Transverse colon (tissue), 3 donors: Measurements from ENCODE around the gene TMEM95.

ENCODE experiments used
- POLR2A ChIP-seq: fragments of 450-650 bp; IDR thresholded peaks from one replicate; pipeline ENCODE4 v1.6.1; 2016; ENCODE audit warnings: antibody characterized with exemption, mild to moderate bottlenecking, moderate library complexity
- TF ChIP-seq, protein P1 (sequence below), 5 experiments: fragments of 200-600 bp in 3 of 5; fragments of 450-650 bp in 2 of 5; sonication (generic) in 3 of 5; IDR thresholded peaks; 1 replicate in 2 of 5; 2 replicates in 3 of 5; pipeline ENCODE4 v1.5.1; 2016 to 2017; ENCODE audit warnings: antibody characterized with exemption in 5 of 5, inconsistent platforms in 3 of 5, mild to moderate bottlenecking in 2 of 5, moderate library complexity in 1 of 5

DNA sequence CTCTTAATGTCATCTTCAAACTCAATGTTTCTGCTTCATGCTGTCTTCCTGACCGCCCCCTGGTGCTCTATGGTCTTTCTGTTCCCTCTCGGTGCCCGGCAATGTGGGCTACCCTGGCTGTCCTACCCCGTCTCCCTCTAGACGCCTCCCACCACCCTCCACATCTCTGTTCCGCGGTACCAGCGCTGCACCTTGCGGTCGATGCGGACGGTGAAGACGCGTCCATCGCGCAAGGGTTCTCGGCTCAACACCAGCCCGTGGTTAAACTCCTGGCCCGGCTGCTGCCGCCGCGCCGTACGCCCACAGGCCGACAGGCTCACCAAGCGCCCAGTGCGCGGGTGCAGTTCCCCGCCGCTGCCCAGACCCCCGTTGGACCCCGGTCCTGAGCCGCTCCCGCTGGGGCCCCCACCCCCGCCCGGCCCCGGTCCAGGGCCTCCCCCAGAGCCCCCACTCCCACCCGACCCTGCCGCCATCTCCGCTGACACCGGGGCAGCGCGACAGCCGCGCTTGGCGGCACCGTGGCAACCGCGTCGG is 26.0 kb upstream of the TMEM95 start, which contains the start of gene NEURL4:
- TF ChIP-seq, protein P1, sequence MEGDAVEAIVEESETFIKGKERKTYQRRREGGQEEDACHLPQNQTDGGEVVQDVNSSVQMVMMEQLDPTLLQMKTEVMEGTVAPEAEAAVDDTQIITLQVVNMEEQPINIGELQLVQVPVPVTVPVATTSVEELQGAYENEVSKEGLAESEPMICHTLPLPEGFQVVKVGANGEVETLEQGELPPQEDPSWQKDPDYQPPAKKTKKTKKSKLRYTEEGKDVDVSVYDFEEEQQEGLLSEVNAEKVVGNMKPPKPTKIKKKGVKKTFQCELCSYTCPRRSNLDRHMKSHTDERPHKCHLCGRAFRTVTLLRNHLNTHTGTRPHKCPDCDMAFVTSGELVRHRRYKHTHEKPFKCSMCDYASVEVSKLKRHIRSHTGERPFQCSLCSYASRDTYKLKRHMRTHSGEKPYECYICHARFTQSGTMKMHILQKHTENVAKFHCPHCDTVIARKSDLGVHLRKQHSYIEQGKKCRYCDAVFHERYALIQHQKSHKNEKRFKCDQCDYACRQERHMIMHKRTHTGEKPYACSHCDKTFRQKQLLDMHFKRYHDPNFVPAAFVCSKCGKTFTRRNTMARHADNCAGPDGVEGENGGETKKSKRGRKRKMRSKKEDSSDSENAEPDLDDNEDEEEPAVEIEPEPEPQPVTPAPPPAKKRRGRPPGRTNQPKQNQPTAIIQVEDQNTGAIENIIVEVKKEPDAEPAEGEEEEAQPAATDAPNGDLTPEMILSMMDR (IDR thresholded peaks at IDR 0.05) = no peak
- no peak for TF ChIP-seq POLR2A
